H1 (cell line): Measurements from ENCODE around the gene AFF1. TPM values are rescaled to one million over a fixed set of nuclear protein-coding genes. Genes with fewer than 3 reads are reported as not detected.

Experiments
- CTCF ChIA-PET: fragments of 300-600 bp; sonication (Branson Sonifier 250); formaldehyde crosslinking; loops from one replicate; lab custom pipeline; 2021; ENCODE audit not compliant: partially characterized antibody; lab: Charles Lee
- POLR2A ChIA-PET: fragments of 300-600 bp; sonication (Branson Sonifier 250); formaldehyde crosslinking; loops from one replicate; lab custom pipeline; 2021; ENCODE audit warnings: inconsistent platforms; ENCODE audit not compliant: partially characterized antibody; lab: Charles Lee
- DNase-seq, 2 experiments: peaks; one replicate each; pipeline versions ENCODE4 v3.0.0 to v3.0.0-alpha.2; 2010 to 2022; ENCODE audit warnings: low spot score in 2 of 2, low read depth in 1 of 2, mixed read lengths in 1 of 2
- FAIRE-seq: peaks from 2 replicates; lab custom pipeline; 2011; peaks lifted over from hg19 to GRCh38; lab: Jason Lieb, UNC
- H2AFZ ChIP-seq: 2 replicates; pipeline ENCODE4 v1.8.1; 2012; ENCODE audit warnings: low read length, inconsistent platforms
- H2AK5ac ChIP-seq: 2 replicates; pipeline ENCODE4 v1.6.1; 2013; ENCODE audit warnings: low read depth, low read length
- H2BK120ac ChIP-seq: replicated peaks from 2 replicates; pipeline ENCODE3; 2013; ENCODE audit warnings: low read depth, low read length, inconsistent platforms
- H2BK12ac ChIP-seq: 2 replicates; pipeline ENCODE4 v1.6.1; 2013; ENCODE audit warnings: low read depth, low read length
- H2BK15ac ChIP-seq: 2 replicates; pipeline ENCODE4 v1.6.1; 2013; ENCODE audit warnings: low read length
- H2BK20ac ChIP-seq: 2 replicates; pipeline ENCODE4 v1.6.1; 2013; ENCODE audit warnings: low read length
- H2BK5ac ChIP-seq: 2 replicates; pipeline ENCODE4 v1.6.1; 2013; ENCODE audit warnings: low read depth, low read length
- H3K14ac ChIP-seq: 2 replicates; pipeline ENCODE4 v1.6.1; 2013; ENCODE audit warnings: inconsistent platforms; ENCODE audit not compliant: insufficient read length
- H3K18ac ChIP-seq: 2 replicates; pipeline ENCODE4 v1.6.1; 2013; ENCODE audit warnings: low read length; ENCODE audit errors: extremely low read depth
- H3K23ac ChIP-seq: 2 replicates; pipeline ENCODE4 v1.6.1; 2013; ENCODE audit warnings: inconsistent platforms; ENCODE audit not compliant: insufficient read length
- H3K23me2 ChIP-seq: 2 replicates; pipeline ENCODE4 v1.6.1; 2013; ENCODE audit warnings: low read depth, low read length
- H3K27ac ChIP-seq: 2 replicates; pipeline ENCODE4 v1.6.1; 2011; ENCODE audit warnings: low read depth, low read length, inconsistent platforms
- H3K27me3 ChIP-seq, 4 experiments: replicated peaks in 1 of 4; 1 replicate in 1 of 4; 2 replicates in 3 of 4; pipeline versions ENCODE4 v1.6.1 to v1.8.1; 2011 to 2013; ENCODE audit warnings: low read length in 3 of 4, mild to moderate bottlenecking in 3 of 4, inconsistent platforms in 2 of 4, mixed read lengths in 2 of 4, moderate library complexity in 1 of 4; ENCODE audit not compliant: control insufficient read depth in 3 of 4, insufficient read depth in 3 of 4; ENCODE audit errors: extremely low read depth in 1 of 4
- H3K36me3 ChIP-seq, 4 experiments: 2 replicates each; pipeline versions ENCODE4 v1.6.1 to v1.8.1; 2011 to 2013; ENCODE audit warnings: mild to moderate bottlenecking in 4 of 4, low read length in 3 of 4, moderate library complexity in 2 of 4, control low read depth in 1 of 4, inconsistent platforms in 1 of 4; ENCODE audit not compliant: insufficient read depth in 4 of 4, control insufficient read depth in 2 of 4
- H3K4ac ChIP-seq: replicated peaks from 2 replicates; pipeline ENCODE3; 2013; ENCODE audit warnings: low read length, low read depth, mixed read lengths, inconsistent platforms; ENCODE audit not compliant: insufficient read length
- H3K4me1 ChIP-seq, 4 experiments: replicated peaks in 1 of 4; 1 replicate in 1 of 4; 2 replicates in 3 of 4; pipeline versions ENCODE4 v1.6.1 to v1.8.1; 2011 to 2013; ENCODE audit warnings: low read length in 3 of 4, inconsistent platforms in 2 of 4, mixed read lengths in 1 of 4; ENCODE audit not compliant: insufficient read depth in 4 of 4, control insufficient read depth in 3 of 4
- H3K4me2 ChIP-seq, 2 experiments: 2 replicates each; pipeline versions ENCODE4 v1.6.1 to v1.8.1; 2011 to 2013; ENCODE audit warnings: low read depth in 2 of 2, low read length in 2 of 2, control low read depth in 1 of 2, inconsistent platforms in 1 of 2, mild to moderate bottlenecking in 1 of 2; ENCODE audit not compliant: insufficient read depth in 1 of 2
- H3K4me3 ChIP-seq, 4 experiments: fragments of 200-600, 300-600 bp in 1 of 4; sonication (generic), shearing (Covaris generic), sonication (Bioruptor Twin) in 1 of 4; 2 replicates each; pipeline versions ENCODE4 v1.5.1 to v1.8.1; 2011 to 2016; ENCODE audit warnings: low read length in 4 of 4, low read depth in 3 of 4, control low read depth in 2 of 4, inconsistent platforms in 2 of 4, mild to moderate bottlenecking in 2 of 4, mixed read lengths in 1 of 4, moderate library complexity in 1 of 4; ENCODE audit not compliant: insufficient read depth in 2 of 4; ENCODE audit errors: extremely low read depth in 1 of 4
- H3K56ac ChIP-seq: replicated peaks from 2 replicates; pipeline ENCODE3; 2013; ENCODE audit warnings: low read depth, mild to moderate bottlenecking, mixed read lengths, low read length, inconsistent platforms; ENCODE audit not compliant: insufficient read length
- H3K79me1 ChIP-seq: 2 replicates; pipeline ENCODE4 v1.6.1; 2013; ENCODE audit warnings: low read depth, low read length, control low read depth
- H3K79me2 ChIP-seq, 2 experiments: 2 replicates each; pipeline versions ENCODE4 v1.6.1 to v1.8.1; 2012 to 2013; ENCODE audit warnings: low read length in 2 of 2, mild to moderate bottlenecking in 2 of 2, inconsistent platforms in 1 of 2; ENCODE audit not compliant: insufficient read depth in 2 of 2, control insufficient read depth in 1 of 2
- H3K9ac ChIP-seq, 4 experiments: replicated peaks in 1 of 4; 1 replicate in 1 of 4; 2 replicates in 3 of 4; pipeline versions ENCODE4 v1.6.1 to v1.8.1; 2011 to 2013; ENCODE audit warnings: low read depth in 3 of 4, low read length in 3 of 4, control low read depth in 2 of 4, mild to moderate bottlenecking in 2 of 4, moderate library complexity in 2 of 4, inconsistent platforms in 1 of 4; ENCODE audit errors: extremely low read depth in 1 of 4
- H3K9me3 ChIP-seq, 2 experiments: 2 replicates each; pipeline versions ENCODE4 v1.6.1 to v1.8.1; 2012 to 2013; ENCODE audit warnings: mild to moderate bottlenecking in 2 of 2, moderate library complexity in 2 of 2, control low read depth in 1 of 2, inconsistent platforms in 1 of 2, low read depth in 1 of 2, low read length in 1 of 2, mixed read lengths in 1 of 2; ENCODE audit not compliant: insufficient read depth in 2 of 2
- H4K20me1 ChIP-seq, 2 experiments: replicated peaks in 1 of 2; 2 replicates each; pipeline versions ENCODE3 to v1.8.1; 2011 to 2013; ENCODE audit warnings: inconsistent platforms in 2 of 2, low read length in 2 of 2, mild to moderate bottlenecking in 1 of 2; ENCODE audit not compliant: insufficient read depth in 2 of 2, control insufficient read depth in 1 of 2
- H4K5ac ChIP-seq: 2 replicates; pipeline ENCODE4 v1.6.1; 2013; ENCODE audit warnings: low read length, low read depth, mixed read lengths, inconsistent platforms; ENCODE audit not compliant: insufficient read length
- H4K8ac ChIP-seq: 2 replicates; pipeline ENCODE4 v1.8.0; 2013; ENCODE audit warnings: mild to moderate bottlenecking, moderate library complexity, low read length, inconsistent platforms; ENCODE audit not compliant: insufficient read depth; ENCODE audit errors: extremely low read depth
- H4K91ac ChIP-seq: replicated peaks from 2 replicates; pipeline ENCODE3; 2013; ENCODE audit warnings: low read length, mixed read lengths, inconsistent platforms; ENCODE audit not compliant: insufficient read length
- BCL11A ChIP-seq, 2 experiments: IDR thresholded peaks; one replicate each; pipeline ENCODE4 v1.6.1; 2011; ENCODE audit warnings: low read depth in 2 of 2, low read length in 2 of 2, mild to moderate bottlenecking in 2 of 2
- E2F6 ChIP-seq: IDR thresholded peaks from 2 replicates; pipeline ENCODE4 v1.6.1; 2012; ENCODE audit warnings: inconsistent platforms
- EGR1 ChIP-seq: IDR thresholded peaks from 2 replicates; pipeline ENCODE4 v1.6.1; 2011; ENCODE audit warnings: low read depth, low read length, borderline replicate concordance
- GTF2F1 ChIP-seq: IDR thresholded peaks from 2 replicates; pipeline ENCODE4 v1.6.1; 2012; ENCODE audit warnings: low read depth, low read length, improper control_type of control experiment, borderline replicate concordance
- KDM1A ChIP-seq: fragments of 200-600, 300-600 bp; sonication (generic); IDR thresholded peaks from 2 replicates; pipeline ENCODE4 v1.7.1; 2016; ENCODE audit warnings: mild to moderate bottlenecking, low read length, borderline replicate concordance
- MAFK ChIP-seq: IDR thresholded peaks from 2 replicates; pipeline ENCODE4 v1.6.1; 2012; ENCODE audit warnings: low read depth, mild to moderate bottlenecking, improper control_type of control experiment, low read length
- RAD21 ChIP-seq, 2 experiments: IDR thresholded peaks in 1 of 2; conservative IDR thresholded peaks in 1 of 2; 2 replicates each; pipeline ENCODE4 v1.6.1; 2011; ENCODE audit warnings: low read depth in 2 of 2, low read length in 2 of 2, improper control_type of control experiment in 1 of 2, inconsistent platforms in 1 of 2, mild to moderate bottlenecking in 1 of 2, moderate library complexity in 1 of 2
- RFX5 ChIP-seq: IDR thresholded peaks from 2 replicates; pipeline ENCODE4 v1.6.1; 2011; ENCODE audit warnings: low read depth, low read length, improper control_type of control experiment, borderline replicate concordance
- RNF2 ChIP-seq: fragments of 200-900, 300-1000 bp; sonication (generic); IDR thresholded peaks from 2 replicates; pipeline ENCODE4 v1.7.1; 2016; ENCODE audit warnings: borderline replicate concordance, low read depth, mild to moderate bottlenecking, antibody characterized with exemption, low read length; ENCODE audit not compliant: poor library complexity, severe bottlenecking; ENCODE audit errors: missing control alignments
- RXRA ChIP-seq: IDR thresholded peaks from 2 replicates; pipeline ENCODE4 v1.6.1; 2011; ENCODE audit warnings: low read depth, mild to moderate bottlenecking, low read length, moderate library complexity; ENCODE audit not compliant: insufficient read depth
- SP1 ChIP-seq: IDR thresholded peaks from 2 replicates; pipeline ENCODE4 v1.6.1; 2011; ENCODE audit warnings: low read depth, low read length
- TEAD4 ChIP-seq: IDR thresholded peaks from 2 replicates; pipeline ENCODE4 v1.6.1; 2012; ENCODE audit warnings: low read depth, low read length, inconsistent platforms, mixed read lengths
- WGBS, 2 experiments: shearing (Covaris generic) in 1 of 2; methylation state at CpG; one replicate each; pipeline versions ENCODE4 v1.1.6 to v1.1.7; 2013 to 2015; ENCODE audit warnings: low lambda C conversion rate in 2 of 2, mixed read lengths in 2 of 2, inconsistent platforms in 1 of 2, low coverage in 1 of 2, missing lambda C conversion rate in 1 of 2; ENCODE audit not compliant: insufficient replicate concordance in 2 of 2, insufficient coverage in 1 of 2, insufficient read length in 1 of 2; ENCODE audit errors: extremely low coverage in 1 of 2, missing lambda C conversion rate in 1 of 2; 5-methylcytosine and 5-hydroxymethylcytosine counted together
- polyA plus RNA-seq, 7 experiments: library from polyadenylated mRNA; depleted of rRNA in 3 of 7; stranded (reverse) in 5 of 7; unstranded in 2 of 7; fragments of >200 nt in 5 of 7; fragments of 200-250 nt in 2 of 7; gene quantifications; 1 replicate in 5 of 7; 2 replicates in 1 of 7; 4 replicates in 1 of 7; pipeline versions ENCODE4 v1.2.1 to v1.2.3, GENCODE V29; 2011 to 2013; ENCODE audit warnings: missing spikeins in 2 of 7, mixed read lengths in 2 of 7
- total RNA-seq: library from RNA; stranded (reverse); fragmentation: NEBNext Ultra II Directional; extraction: Animal tissue kit (Norgen Biotek cat#: 25700); gene quantifications from 2 replicates; pipeline ENCODE4 v1.2.1, GENCODE V29; 2021

Gene AFF1
- total and polyA plus RNA-seq, 2 of the 8 experiments (the other 6 are each of a cell fraction or from before 2014, with no cell fraction given), result 14.8 to 85.5 TPM

GRCh38 chr4:86927843-86928395 lies 6.9 kb upstream of the AFF1 start:
- no peak overlapping the region for H2AK5ac ChIP-seq
- H2AFZ ChIP-seq, result no peak overlapping the region
- H3K79me1 ChIP-seq, result no peaks in the 10 kb centered on the region
- FAIRE-seq (no peak), DNase-seq (no peak)
- no peaks in the 10 kb centered on the region for H3K23me2 ChIP-seq
- H2BK12ac ChIP-seq, result no peak overlapping the region
- no peak overlapping the region for H4K91ac ChIP-seq
- H3K18ac ChIP-seq, result no peak overlapping the region
- H3K27ac ChIP-seq, result no peak overlapping the region
- no peak overlapping the region for H3K4me3 ChIP-seq
- H2BK120ac ChIP-seq, result no peak overlapping the region
- 0 out of 2 replicates have a peak overlapping the region, but pooled peaks have one; percentile 44 for H2BK20ac ChIP-seq
- no peaks in the 10 kb centered on the region for H3K79me2 ChIP-seq
- ChIA-PET POLR2A (interaction anchor here (0.6 to 0.7 kb wide), 2 partner anchors 24 to 169 kb away, joined by 3 to 5 read pairs; no protein-coding TSS in a partner anchor), CTCF (interaction anchor here (1.0 to 1.4 kb wide), 2 partner anchors 8 to 32 kb away, joined by 3 to 5 read pairs; no protein-coding TSS in a partner anchor)
- no peak overlapping the region for H3K4ac ChIP-seq
- no peak overlapping the region for H4K8ac ChIP-seq
- no peaks in the 10 kb centered on the region for H4K20me1 ChIP-seq
- H2BK15ac ChIP-seq, result no peak overlapping the region
- no peaks in the 10 kb centered on the region for H3K27me3 ChIP-seq
- H3K4me2 ChIP-seq, result no peak overlapping the region
- no peak overlapping the region for H3K14ac ChIP-seq
- WGBS, 2 experiments, result 88% methylated on average over 2 of the region's 2 CpGs; no CpG with 5 or more reads in 1 of the 2 experiments
- H3K4me1 ChIP-seq, result no peaks in the 10 kb centered on the region
- no peak overlapping the region for H3K9ac ChIP-seq
- no peaks in the 10 kb centered on the region for H3K9me3 ChIP-seq
- no peak overlapping the region for H3K56ac ChIP-seq
- H2BK5ac ChIP-seq, result no peak overlapping the region
- no peak overlapping the region for H4K5ac ChIP-seq
- no peaks in the 10 kb centered on the region for H3K36me3 ChIP-seq
- H3K23ac ChIP-seq, result no peak overlapping the region
- TF ChIP-seq RAD21 (IDR thresholded peaks at IDR 0.05 in 1 of 2, conservative IDR thresholded peaks at IDR 0.05 in 1 of 2; ENCODE audit: low read depth in 2 of 2, low read length in 2 of 2), result no peak
- no peak for TF ChIP-seq E2F6
- TF ChIP-seq EGR1, result no peak
- no peak for TF ChIP-seq TEAD4
- no peak for TF ChIP-seq RFX5
- no peak for TF ChIP-seq MAFK
- TF ChIP-seq BCL11A (IDR thresholded peaks at IDR 0.05; ENCODE audit: low read depth in 2 of 2, low read length in 2 of 2), result no peak
- no peak for TF ChIP-seq KDM1A
- TF ChIP-seq RXRA, result no peak
- no peak for TF ChIP-seq SP1
- TF ChIP-seq RNF2, result no peak
- TF ChIP-seq GTF2F1, result no peak
